NCI-H1105 treated with DMSO at 0.1 percent for 48 hours (cell line): ENCODE data around the gene SDK1.
A peak's percentile ranks its signal among the peaks of the same experiment; 100 is the strongest.

ENCODE experiments used
- DNase-seq: peaks from one replicate; lab custom pipeline; 2025; lab: John Stamatoyannopoulos, UW

SDK1 gene

GRCh38 chr7:4102231-4102841 is 801.3 kb downstream of the SDK1 start:
- peak; percentile 30 for DNase-seq

GRCh38 chr7:4103352-4104091 is 802.5 kb downstream of the SDK1 start:
- DNase-seq, result no peak

GRCh38 chr7:4107839-4108238 is 806.8 kb downstream of the SDK1 start:
- no peak for DNase-seq

- DNase-seq, result no peak
Observed at GRCh38 chr7:4108951-4109350, 807.9 kb downstream of the SDK1 start.

- DNase-seq, result no peak
Observed at GRCh38 chr7:4109481-4110110, 808.5 kb downstream of the SDK1 start.

- no peak for DNase-seq
Observed at GRCh38 chr7:4110438-4110837, 809.4 kb downstream of the SDK1 start.

GRCh38 chr7:4111166-4111565 is 810.1 kb downstream of the SDK1 start:
- DNase-seq, result no peak

GRCh38 chr7:4113271-4113670 is 812.2 kb downstream of the SDK1 start:
- no peak for DNase-seq

GRCh38 chr7:4113976-4114375 is 812.9 kb downstream of the SDK1 start:
- DNase-seq, result no peak

GRCh38 chr7:4115442-4115841 is 814.4 kb downstream of the SDK1 start:
- DNase-seq, result no peak

GRCh38 chr7:4115941-4116610 is 815.0 kb downstream of the SDK1 start:
- no peak for DNase-seq

GRCh38 chr7:4119848-4120247 is 818.8 kb downstream of the SDK1 start:
- no peak for DNase-seq

GRCh38 chr7:4123346-4123745 is 822.3 kb downstream of the SDK1 start:
- no peak for DNase-seq

- no peak for DNase-seq
Observed at GRCh38 chr7:4123823-4124222, 822.8 kb downstream of the SDK1 start.

- no peak for DNase-seq
Observed at GRCh38 chr7:4124556-4125477, 823.8 kb downstream of the SDK1 start.

GRCh38 chr7:4127909-4128560 is 827.0 kb downstream of the SDK1 start:
- DNase-seq, result no peak

- DNase-seq, result no peak
Observed at GRCh38 chr7:4129481-4130122, 828.5 kb downstream of the SDK1 start.

GRCh38 chr7:4131063-4131462 is 830.0 kb downstream of the SDK1 start:
- DNase-seq, result no peak

GRCh38 chr7:4132221-4132620 is 831.2 kb downstream of the SDK1 start:
- DNase-seq, result no peak

- no peak for DNase-seq
Observed at GRCh38 chr7:4133491-4134044, 832.5 kb downstream of the SDK1 start.
